ENCODE results near the gene OR52K2. TPM values are rescaled to one million over a fixed set of nuclear protein-coding genes. Genes with fewer than 3 reads are reported as not detected.

OR52K2 gene
- total and polyA plus RNA-seq, 2 of the 13 experiments (the other 11 are each of a cell fraction or from before 2014, with no cell fraction given): not detected

- ATAC-seq: no peak
- Histone ChIP-seq H2AFZ (ENCODE audit: low read length) (no peak overlapping the region), H3K36me3 (replicated peaks in 1 of 2; ENCODE audit: control insufficient read depth in 1 of 2, insufficient read depth in 2 of 2, low read length in 2 of 2) (no peaks in the 10 kb centered on the region), H4K20me1 (ENCODE audit: insufficient read depth, low read length) (no peaks in the 10 kb centered on the region), H3K9ac (ENCODE audit: insufficient read depth, low read depth, low read length) (no peak overlapping the region), H3K4me1 (ENCODE audit: insufficient read depth, low read length) (no peaks in the 10 kb centered on the region), H3K79me2 (ENCODE audit: insufficient read depth, low read length) (no peaks in the 10 kb centered on the region), H3K27me3 (ENCODE audit: control insufficient read depth in 1 of 2, insufficient read depth in 2 of 2, low read length in 2 of 2) (peaks cover 0 to 34% of the 10 kb centered on the region in 2 experiments; a peak in 2 of 5 replicates), H3K9me3 (ENCODE audit: low read length) (no peaks in the 10 kb centered on the region), H3K4me2 (ENCODE audit: low read depth, low read length) (no peak overlapping the region), H3K4me3 (replicated peaks in 1 of 3; ENCODE audit: insufficient read depth in 1 of 3, low read depth in 2 of 3, low read length in 3 of 3) (no peak overlapping the region), H3K27ac (ENCODE audit: extremely low read length, insufficient read depth, low read length) (no peak overlapping the region)
- intact Hi-C loops (cut with micrococcal nuclease; ENCODE audit: unreplicated experiment) (no loop called here), in situ Hi-C loops (cut with HindIII; ENCODE audit: extremely low pct_ligation_motif_present, low pct_unique_long_range_greater_than_20kb) (loop anchor here (5.0 kb wide), 1 partner anchor 300 kb away; no protein-coding TSS in a partner anchor)
- no peak for FAIRE-seq
- CTCF ChIA-PET (ENCODE audit: low intra/inter-chr PET ratio, low total read pairs): interaction anchor here (2.7 kb wide), 1 partner anchor 305 kb away, joined by 32 read pairs; no protein-coding TSS in a partner anchor
- 13% methylated on average over 4 of the region's 4 CpGs for WGBS (ENCODE audit: low lambda C conversion rate)
- DNase-seq (ENCODE audit: low spot score): no peak
- POLR2A ChIA-PET: no interaction called here
- BruUV-seq (replicated peaks): no TSS peak
- TF ChIP-seq TRAFD1 (CRISPR knock-in tag; IDR thresholded peaks at IDR 0.05; ENCODE audit: borderline replicate concordance) (no peak), PRDM4 (CRISPR knock-in tag; IDR thresholded peaks at IDR 0.05; ENCODE audit: borderline replicate concordance) (no peak), ZNF800 (CRISPR knock-in tag; IDR thresholded peaks at IDR 0.05) (no peak), TARDBP (CRISPR knock-in tag; IDR thresholded peaks at IDR 0.05) (no peak), ZNF562 (CRISPR knock-in tag; IDR thresholded peaks at IDR 0.05; ENCODE audit: borderline replicate concordance) (no peak), ZNF878 (CRISPR knock-in tag; IDR thresholded peaks at IDR 0.05) (no peak), CEBPG (CRISPR knock-in tag; IDR thresholded peaks at IDR 0.05) (no peak), NFIB (CRISPR knock-in tag; IDR thresholded peaks at IDR 0.05; ENCODE audit: borderline replicate concordance) (no peak), HOXA9 (CRISPR knock-in tag; IDR thresholded peaks at IDR 0.05; ENCODE audit: borderline replicate concordance) (no peak), ZIK1 (CRISPR knock-in tag; IDR thresholded peaks at IDR 0.05; ENCODE audit: borderline replicate concordance, low read depth) (no peak), SMARCC2 (IDR thresholded peaks at IDR 0.05) (no peak), ZNF512 (CRISPR knock-in tag; IDR thresholded peaks at IDR 0.05) (no peak), ZNF326 (CRISPR knock-in tag; IDR thresholded peaks at IDR 0.05; ENCODE audit: borderline replicate concordance) (no peak)
These were observed 42.9 kb downstream of the OR52K2 start for GRCh38 chr11:4491878-4492606.

All from HepG2 (cell line).